Myocyte (in vitro differentiated cells): ENCODE data around the gene HDAC9. TPM values are rescaled to one million over a fixed set of nuclear protein-coding genes. Genes with fewer than 3 reads are reported as not detected.

Experiments used
- DNase-seq: peaks from one replicate; pipeline ENCODE4 v3.0.0-alpha.2; 2012; ENCODE audit warnings: low read depth
- total RNA-seq: library from RNA; depleted of rRNA; stranded (reverse); fragments of >200 nt; gene quantifications from 2 replicates; pipeline ENCODE4 v1.2.3, GENCODE V29; 2014

HDAC9 gene
- total RNA-seq, 1 donor from 2014 or later: 136 TPM

DNA sequence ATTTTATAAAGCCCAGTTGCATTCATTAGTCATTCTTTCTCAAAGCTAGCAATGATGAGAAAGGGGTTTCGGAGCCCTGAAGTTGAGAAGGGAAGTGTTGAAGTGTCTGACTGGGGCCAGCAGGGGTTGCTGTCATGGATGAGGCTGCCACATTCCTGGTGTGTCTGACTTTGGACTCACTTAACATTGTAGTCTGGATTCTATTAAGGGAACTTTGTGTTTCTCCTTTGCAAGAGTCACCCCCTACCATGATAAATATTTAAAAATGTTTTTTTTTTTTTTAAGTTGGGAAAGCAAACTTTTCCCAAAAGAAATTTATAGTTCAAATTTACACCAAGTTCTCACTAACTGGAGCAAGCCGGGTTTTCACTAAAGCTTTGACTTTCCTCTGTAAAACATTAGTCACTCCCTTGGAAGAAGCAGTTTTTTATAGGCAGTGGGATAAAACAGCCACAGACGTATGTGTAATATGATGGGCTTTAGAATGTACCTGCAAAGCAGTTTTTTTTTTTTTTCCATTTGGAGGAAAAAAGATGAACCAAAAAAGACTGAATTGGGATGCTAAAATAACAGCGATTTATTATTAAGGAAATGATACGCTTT is 378.3 kb downstream of the HDAC9 start:
- peak; percentile 43 for DNase-seq

DNA sequence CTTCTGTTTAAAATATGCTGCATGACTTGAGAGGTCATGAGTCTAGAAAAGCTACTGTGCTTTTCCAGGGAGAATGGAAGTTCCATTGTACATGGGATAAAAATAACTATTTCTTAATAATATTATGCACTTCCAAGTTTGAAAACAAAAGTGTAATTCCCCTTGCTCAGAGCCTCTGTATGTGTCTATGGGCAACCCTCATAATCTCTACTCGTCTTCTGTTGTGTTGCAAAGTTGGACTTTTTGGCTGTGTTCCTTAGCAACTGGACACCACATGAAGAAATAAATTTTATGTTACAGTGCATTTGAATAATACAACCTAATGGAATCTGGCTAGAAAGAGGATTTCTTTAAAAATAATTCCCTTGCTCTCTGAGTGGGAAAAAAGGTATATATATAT is 379.3 kb downstream of the HDAC9 start:
- DNase-seq: peak; percentile 40

DNA sequence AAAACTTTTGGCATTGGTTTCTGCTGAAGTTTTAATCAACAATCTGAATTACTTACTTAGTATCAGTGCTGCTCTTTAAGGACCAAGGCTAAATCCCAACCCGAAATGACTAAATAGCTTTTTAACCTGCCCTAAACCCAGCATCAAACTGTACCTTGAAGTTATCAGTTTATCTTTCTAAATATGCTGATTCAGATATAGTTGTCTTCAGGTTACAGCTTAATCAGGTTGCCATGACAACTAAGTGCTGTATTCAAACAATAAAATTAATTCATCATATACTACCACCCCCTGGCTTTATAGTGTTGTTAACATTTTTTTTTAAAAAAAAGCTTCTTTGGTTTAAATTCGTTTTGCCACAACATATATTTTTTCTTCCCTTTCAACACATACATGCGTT is 382.3 kb downstream of the HDAC9 start:
- DNase-seq: no peak

DNA sequence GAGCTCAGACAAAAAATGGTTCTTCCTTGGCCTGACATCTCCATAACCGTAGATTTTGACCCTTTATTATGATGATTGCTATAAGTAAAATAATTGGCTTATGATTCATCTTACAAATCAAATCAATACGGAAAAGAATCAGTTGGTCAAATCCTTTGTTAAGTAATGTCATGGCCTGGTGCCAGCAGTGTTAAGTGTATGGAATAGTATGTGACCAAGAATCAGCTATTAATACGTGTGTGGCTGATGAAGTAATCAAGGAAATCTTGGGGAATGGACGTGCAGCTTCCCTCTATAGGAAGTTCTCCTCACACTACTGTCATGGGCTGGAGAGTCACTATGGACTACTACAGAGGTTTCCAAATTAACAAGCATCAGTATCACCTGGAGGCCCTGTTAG is 391.3 kb downstream of the HDAC9 start:
- no peak for DNase-seq

DNA sequence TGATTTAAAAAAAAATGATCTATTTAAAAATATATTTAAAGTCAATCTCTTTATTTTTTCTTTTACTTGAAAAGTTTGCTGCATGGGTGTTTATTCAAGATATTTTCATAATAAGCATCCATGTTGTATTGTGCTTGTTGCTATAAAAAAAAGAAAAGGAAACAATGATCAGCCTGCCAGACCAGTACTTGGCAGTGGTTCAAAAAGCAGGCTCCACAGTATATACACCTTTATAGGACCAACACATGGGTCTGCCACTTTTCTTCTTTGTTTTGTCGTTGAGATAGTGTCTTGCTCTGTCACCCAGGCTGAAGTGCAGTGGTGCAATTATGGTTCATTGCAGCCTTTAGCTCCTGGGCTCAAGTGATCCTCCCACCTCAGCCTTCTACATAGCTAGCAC is 393.9 kb downstream of the HDAC9 start:
- DNase-seq: no peak

DNA sequence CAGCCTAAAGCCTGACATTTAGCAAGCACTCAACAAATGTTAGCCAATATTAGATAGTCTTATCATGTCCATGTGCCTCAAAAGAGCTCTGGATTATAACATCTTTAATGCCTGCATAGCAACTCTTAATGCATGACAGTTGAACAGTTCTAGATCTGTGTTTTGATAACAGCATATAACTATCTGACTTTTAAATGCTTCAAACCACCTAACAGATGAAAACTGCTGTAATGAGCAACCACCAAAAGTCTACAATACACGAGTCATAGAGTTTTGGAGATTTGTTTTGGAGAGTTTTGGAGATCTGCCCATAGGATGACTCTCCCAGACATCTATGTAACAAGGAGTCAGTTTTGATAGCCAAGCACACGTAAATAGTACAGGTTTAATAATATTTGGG is 394.6 kb downstream of the HDAC9 start:
- peak; percentile 67 for DNase-seq

DNA sequence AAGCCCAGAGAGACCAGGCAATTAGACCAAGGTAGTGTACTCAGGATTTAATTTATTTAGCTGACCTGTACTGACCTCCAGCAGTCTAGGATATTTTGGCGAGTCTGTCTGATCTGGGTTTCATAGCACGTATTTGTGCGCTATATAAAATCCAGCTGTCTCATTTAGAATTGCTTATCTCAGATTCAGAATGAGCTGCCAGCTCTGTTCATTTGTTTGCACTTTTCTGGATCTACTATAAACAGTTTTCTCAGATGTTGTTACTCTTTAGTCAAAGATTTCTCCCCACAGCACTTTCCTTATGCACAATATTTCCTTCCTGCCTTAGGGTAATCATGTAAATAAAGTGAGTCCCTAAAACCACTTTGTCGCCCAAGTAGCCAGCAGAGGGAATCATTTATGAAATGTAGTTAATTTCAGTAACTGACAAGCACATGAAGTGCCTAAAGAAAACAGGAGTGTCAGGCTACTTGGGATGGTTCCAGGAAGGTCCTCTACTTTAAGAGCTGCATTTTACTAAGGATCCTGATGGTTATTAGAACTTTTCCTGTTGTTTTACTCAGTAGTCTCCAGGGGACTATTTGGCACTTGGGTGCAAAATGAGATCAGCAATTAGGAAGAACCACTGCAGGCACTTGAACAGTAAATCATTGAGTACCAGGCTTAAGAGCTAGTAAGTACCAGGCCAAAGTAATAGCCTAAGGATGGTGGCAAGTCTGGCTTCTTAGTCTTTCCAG is 395.5 kb downstream of the HDAC9 start:
- no peak for DNase-seq

DNA sequence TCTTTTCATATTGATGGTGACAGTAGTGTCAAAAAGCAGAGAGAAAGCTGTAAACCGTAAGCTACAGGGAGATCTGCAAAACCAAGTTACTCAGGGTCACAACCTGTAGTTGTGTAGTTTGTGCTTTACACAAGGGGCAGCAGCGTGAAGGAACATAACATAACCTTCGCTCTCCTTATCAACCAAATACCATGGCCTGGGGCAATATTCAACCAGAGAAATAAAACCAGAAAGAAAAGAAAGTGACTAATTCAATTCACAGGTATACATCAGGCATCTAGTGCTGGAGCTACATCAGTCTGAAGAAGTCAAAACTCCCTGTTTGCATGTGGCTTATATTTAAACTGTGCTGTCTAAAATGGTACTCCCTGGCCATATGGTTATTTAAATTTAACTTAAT is 397.6 kb downstream of the HDAC9 start:
- no peak for DNase-seq

DNA sequence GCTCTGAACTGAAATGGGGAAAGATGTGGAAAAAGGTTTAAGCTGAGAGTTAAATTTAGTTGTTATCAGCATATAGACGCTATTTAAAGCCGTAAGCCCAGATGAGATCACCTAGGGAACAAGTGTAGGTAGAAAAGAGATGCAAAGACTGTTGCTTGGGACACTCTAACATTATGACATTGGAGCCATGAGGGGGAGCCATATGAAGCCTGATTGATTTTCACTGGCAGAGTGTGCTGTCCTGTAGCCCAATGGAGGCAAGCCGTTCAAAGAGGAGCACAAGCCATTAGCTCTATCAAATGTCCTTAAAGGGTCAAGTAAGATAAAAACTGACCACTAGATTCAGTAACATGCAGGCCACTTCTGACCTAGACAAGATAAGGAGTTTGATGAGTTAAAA is 398.6 kb downstream of the HDAC9 start:
- DNase-seq: no peak

DNA sequence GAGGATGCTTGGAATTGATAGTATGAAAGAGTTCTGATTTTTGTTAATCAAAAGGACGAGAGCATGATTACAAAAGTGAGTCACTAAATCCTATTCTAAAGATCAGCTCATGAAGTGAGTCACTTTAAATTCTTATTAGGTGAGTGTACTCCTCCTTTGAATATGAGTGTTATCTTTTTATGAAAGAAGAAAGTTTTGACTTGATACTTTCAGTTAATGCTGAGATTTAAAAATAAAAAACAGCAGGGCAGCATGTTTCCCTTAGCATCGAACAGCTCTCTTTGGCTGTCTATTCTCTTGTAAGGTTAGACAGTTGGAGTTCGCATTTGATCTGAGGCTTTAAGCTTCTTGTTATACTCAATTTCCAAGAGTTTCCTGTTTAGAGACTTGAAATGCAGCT is 399.9 kb downstream of the HDAC9 start:
- DNase-seq: peak; percentile 34

DNA sequence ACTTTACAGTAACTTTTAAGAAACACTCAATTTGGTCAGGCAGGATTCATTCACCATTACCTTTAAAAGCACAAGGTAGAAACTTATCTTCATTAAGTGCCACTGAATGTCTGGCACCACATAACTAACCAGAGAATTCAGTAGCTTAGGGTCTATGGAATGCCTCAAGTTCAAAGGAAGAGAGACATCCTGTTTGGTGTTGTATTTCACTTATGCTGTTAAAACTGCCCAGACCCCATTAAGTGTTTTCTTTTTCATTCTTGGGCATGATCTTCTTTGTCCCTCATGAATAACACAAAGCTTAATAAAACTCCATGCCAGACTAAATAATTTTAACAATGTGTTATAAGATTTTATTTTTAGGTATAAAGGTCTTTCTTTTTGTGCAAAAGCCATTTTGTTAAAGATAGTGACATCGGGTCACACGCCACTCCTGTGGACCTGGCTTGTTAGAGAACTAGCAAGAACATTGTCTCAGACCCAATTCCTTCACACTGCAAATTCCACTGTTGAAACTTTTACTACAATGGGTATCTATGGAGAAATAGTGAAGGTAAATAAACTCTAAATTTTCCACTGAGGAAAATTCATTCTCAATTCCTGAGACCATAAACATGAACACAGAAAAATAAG is 400.9 kb downstream of the HDAC9 start:
- DNase-seq: no peak

DNA sequence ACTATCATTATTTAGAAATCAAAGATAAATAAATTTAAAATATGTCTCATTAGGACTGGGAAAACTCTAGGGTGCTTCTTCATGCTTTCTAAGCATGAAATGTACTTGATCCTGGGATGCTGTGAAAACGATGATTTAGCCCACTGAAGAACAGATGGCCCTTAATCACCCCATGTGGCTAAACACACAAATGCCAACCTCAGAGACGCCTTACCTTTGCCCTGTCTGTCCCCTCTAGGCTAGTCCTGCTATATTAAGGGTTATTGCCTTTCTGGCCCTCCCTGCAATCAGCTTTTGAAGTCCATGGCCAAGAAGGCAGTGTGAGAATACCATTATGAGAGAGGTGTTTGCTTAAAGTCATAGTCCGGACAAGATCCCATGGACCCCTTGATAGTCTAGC is 404.7 kb downstream of the HDAC9 start:
- DNase-seq: no peak

DNA sequence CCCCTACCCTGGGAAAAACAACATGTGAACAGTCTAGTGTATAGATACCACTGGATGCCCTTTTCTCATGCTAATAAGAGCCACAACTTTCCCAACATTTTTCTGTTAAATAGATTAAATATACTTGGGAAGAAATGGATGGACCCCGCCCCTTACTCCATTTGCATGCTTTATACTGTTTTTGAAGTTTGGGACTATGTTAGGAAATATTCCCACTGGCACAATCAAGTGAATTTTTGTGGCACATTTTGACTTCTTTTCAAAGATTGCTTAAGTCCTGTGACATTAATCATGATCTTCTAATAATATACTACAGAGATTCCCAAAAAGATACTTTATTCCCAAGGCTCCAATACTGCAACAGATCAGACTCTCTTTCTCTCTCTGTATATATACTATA is 405.3 kb downstream of the HDAC9 start:
- peak; percentile 34 for DNase-seq

DNA sequence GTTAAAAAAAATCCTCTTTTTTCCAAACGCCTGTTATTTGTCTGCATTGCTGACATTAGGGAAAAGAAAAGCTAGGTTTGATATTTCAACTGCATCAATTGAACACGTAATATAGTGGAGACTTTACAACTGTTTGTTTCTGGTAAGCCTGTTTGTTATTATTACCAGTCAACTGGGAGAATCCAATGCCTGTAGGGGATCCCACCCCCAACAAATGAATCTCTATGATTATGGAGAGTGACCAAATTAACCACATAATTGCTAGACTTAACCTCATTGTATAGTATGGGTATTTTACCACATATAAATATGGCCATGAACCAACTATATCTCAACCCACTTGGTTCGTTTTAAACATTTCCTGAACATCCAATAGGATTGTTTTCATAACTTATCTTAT is 405.8 kb downstream of the HDAC9 start:
- no peak for DNase-seq

DNA sequence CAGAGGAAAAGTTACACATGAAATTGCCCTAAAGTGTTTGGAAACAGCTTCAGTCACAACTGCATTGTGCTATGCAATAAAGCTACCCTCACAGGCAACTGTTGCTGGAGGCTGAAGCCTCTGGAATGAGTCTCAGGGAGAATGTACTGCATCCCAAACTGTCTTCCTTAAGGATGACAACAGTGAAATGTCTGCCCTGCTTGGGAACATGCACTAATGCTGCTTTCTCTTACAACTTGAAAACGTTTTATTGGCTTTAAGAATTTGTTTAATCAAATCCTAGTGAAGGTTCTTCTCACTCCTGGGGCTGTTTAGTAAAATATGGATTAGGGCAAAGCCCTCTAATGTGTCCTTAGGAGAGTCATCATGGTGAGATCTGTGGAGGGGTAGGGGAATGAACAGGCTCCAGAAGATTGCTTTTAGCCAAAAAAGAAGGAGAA is 406.5 kb downstream of the HDAC9 start:
- no peak for DNase-seq

DNA sequence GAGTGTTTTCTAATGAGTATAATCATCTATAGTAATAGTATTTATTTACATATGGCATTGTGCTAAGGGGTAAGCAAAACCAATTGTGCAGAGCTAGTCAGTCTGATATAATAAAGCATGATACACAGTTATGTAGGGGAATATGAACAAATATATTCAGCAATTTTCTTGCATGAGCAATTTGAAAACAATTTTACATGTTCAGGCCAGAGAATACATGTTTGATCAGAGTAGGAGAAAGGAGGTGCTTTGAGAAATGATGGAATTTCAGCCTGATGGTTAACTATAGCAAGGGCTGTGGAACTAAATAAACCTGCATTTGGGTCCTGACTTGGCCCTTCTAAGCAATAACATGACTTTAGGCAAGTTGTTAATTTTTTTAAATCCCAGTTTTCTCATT is 407.3 kb downstream of the HDAC9 start:
- no peak for DNase-seq

DNA sequence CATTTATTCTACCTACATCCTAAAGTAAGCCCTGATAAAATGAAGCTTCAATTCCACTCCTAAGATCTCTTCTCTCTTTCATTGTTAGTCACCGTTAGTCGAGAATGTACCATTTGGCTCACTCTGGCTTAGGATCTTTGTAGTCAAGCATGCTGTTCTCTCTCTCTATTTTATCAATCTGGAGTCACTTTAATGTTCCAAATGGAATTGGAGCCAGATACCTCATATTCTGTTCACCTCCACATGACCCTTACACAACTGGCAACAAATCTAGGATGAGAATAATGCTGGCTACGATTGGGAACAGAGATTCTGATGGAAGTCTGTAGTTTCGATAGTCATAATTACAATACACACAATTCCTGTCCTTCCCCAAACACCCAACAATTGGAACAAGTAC is 408.1 kb downstream of the HDAC9 start:
- DNase-seq: no peak

DNA sequence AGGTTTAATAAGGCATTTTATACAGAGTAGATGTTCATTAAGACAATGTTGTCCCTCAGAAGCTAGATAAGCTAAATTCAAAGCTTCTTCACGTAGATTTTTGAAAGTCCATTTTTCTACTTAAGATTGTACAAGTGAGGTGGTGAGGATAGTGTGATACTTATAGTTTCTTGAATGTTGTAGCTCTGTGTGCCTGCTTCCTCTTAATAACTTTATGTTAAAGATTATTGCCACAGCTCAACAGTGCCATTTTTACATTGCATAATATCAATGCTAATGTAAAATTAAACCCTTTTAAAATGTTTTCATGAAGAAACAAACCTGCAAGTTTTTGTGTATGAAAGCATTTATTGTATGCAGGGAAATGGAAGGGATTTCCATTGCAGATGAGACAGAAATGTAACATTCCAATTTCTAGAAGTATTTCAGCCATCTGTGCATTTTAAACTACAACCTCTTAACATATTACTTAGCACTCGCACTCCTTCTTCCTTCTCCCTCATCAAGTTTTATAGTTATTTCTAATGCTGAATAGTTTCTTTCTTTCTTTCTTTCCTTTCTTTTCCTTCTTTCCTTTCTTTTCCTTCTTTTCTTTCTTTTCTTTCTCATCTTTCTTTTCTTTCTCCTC is 409.9 kb downstream of the HDAC9 start:
- no peak for DNase-seq

DNA sequence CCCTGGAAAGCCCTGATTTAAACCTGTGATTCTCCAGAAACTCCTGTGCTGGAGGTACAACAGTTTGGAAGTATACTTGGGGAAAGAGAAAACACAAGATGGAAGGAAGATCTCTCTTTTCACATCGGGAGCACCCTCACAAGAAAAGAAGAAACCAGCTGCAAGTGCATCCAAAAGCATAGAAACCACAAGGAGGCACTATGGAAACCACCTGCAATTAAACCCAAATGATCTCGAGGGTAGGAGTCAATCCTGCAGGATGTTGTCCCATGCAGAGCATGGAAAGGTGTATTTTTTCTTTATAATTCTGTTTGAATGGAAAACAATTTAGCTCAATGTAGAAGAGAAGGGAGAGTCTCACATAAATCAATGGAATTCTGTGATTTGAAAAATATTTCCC is 411.4 kb downstream of the HDAC9 start:
- no peak for DNase-seq

DNA sequence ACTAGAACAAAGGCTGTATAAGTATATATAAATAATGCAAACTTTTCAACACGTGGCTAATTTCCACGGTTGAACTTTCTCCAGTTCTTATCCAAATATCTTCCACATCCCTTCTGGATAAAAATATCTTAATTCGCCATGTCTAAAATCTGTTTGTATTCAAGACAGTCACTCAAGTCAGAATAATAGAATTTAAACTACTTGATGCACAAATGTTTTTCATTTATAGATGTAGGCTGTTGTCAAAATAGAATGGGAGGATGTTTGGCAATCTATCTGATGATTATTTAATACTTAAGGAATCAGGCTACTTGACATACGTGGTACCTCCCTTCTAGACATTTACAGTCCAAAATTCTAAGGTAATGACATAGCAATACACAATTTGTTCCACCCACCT is 417.6 kb downstream of the HDAC9 start:
- no peak for DNase-seq

DNA sequence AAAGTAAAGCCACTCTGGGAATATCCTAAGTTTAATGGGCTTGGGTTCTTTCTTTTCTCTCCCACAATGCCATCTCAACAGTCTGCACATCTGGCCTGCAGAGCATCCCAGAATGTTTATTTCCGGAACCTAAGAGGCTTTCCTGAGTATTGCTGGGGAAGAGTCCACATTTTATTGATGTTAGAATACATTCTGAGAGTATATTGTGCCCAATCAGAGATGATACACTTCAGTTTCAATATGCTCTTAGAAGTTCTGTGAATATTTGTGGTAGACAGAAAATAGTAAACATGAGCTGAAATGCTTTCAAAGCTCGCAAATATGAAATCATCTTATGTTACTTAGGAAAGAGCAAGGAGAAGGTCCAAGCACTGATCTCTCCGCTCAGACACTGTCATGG is 421.3 kb downstream of the HDAC9 start:
- no peak for DNase-seq

DNA sequence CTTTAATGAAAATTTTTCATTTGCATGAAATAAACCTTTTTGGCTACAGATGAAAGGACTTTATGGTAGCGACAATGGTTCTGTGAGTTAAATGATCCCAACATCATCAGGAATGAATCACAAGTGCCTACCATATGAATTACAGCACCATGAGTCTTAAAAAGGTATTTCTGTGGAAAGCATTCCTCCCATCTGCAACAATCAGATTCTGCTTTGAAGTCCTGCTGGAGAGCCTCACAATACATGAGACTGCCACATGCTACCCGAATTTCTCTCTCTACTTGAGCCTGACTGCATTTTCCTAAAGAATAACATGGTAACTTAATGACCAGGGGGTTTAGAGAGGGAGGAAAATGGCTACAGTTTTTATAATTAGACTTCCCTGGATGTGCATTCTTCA is 431.6 kb downstream of the HDAC9 start:
- peak; percentile 7 for DNase-seq
